K562 (cell line): ENCODE measurements around the gene DNAAF9. TPM values are rescaled to one million over a fixed set of nuclear protein-coding genes. Genes with fewer than 3 reads are reported as not detected.

ENCODE experiments used
- EHMT2 ChIP-seq: fragments of 450-650 bp; IDR thresholded peaks from 2 replicates; pipeline ENCODE4 v1.6.1; 2018; ENCODE audit warnings: antibody characterized with exemption
- FUS ChIP-seq: fragments of 200-400 bp; formaldehyde crosslinking; optimal IDR thresholded peaks from 2 replicates; pipeline ENCODE3; 2017; ENCODE audit warnings: low read depth, low read length
- HDGF ChIP-seq: fragments of 450-650 bp; IDR thresholded peaks from 2 replicates; pipeline ENCODE4 v1.6.1; 2016
- HMGN3 ChIP-seq: IDR thresholded peaks from 2 replicates; pipeline ENCODE4 v1.6.1; 2011; ENCODE audit warnings: borderline replicate concordance, low read depth, mild to moderate bottlenecking, mixed read lengths, low read length; ENCODE audit not compliant: insufficient read length; ENCODE audit errors: extremely low read depth
- LARP7 ChIP-seq: fragments of 450-650 bp; IDR thresholded peaks from 2 replicates; pipeline ENCODE4 v1.6.1; 2016
- MCM7 ChIP-seq, 2 experiments: fragments of 450-650 bp; IDR thresholded peaks; 2 replicates each; pipeline ENCODE4 v1.6.1; 2016 to 2018
- MYNN ChIP-seq, 2 experiments: sonication (generic); formaldehyde crosslinking in 1 of 2; IDR thresholded peaks; 2 replicates each; pipeline versions ENCODE4 v1.5.0 to v1.6.1; 2016 to 2020; ENCODE audit warnings: antibody characterized with exemption in 1 of 2, missing genetic modification reagents in 1 of 2
- TFAM ChIP-seq: fragments of 250-450 bp; sonication (Bioruptor Pico); conservative IDR thresholded peaks from 2 replicates; pipeline ENCODE4 v1.5.0; 2021; ENCODE audit warnings: mild to moderate bottlenecking, moderate library complexity
- ZNF408 ChIP-seq: fragments of 250-450 bp; sonication (Bioruptor Pico); IDR thresholded peaks from 2 replicates; pipeline ENCODE4 v1.4.0; 2020; ENCODE audit warnings: low read depth, mild to moderate bottlenecking, moderate library complexity
- polyA plus RNA-seq, 8 experiments: library from polyadenylated mRNA; depleted of rRNA in 4 of 8; stranded (reverse) in 5 of 8; unstranded in 3 of 8; fragments of >200 nt; fragmentation: Nextera tagmentation in 2 of 8; fragmentation: Illumina TruSeq in 1 of 8; extraction: Ambion mirVana in 2 of 8; extraction: Trizol in 1 of 8; gene quantifications; 2 replicates each; pipeline versions ENCODE4 v1.2.1 to v1.2.3, GENCODE V29; 2011 to 2014; ENCODE audit warnings: inconsistent platforms in 1 of 8, missing spikeins in 1 of 8
- total RNA-seq, 7 experiments: library from RNA; depleted of rRNA in 6 of 7; stranded (reverse); fragments of >200 nt in 6 of 7; fragmentation: Illumina TruSeq in 2 of 7; extraction: Trizol in 2 of 7; gene quantifications; 2 replicates each; pipeline versions ENCODE4 v1.2.1 to v1.2.3, GENCODE V29; 2011 to 2021; ENCODE audit warnings: low replicate concordance in 1 of 7
- TF ChIP-seq, protein P1 (sequence below): sonication (generic); formaldehyde crosslinking; IDR thresholded peaks from 2 replicates; pipeline ENCODE4 v1.8.1; 2023; ENCODE audit warnings: missing genetic modification reagents, mild to moderate bottlenecking, borderline replicate concordance
- TF ChIP-seq, protein P2 (sequence below): fragments of 250-450 bp; sonication (Bioruptor Pico); IDR thresholded peaks from 2 replicates; pipeline ENCODE4 v1.5.0; 2021
- TF ChIP-seq, protein P3 (sequence below): fragments of 250-450 bp; sonication (Bioruptor Pico); IDR thresholded peaks from 2 replicates; pipeline ENCODE4 v1.4.0; 2020; ENCODE audit warnings: mild to moderate bottlenecking

Gene DNAAF9
- total and polyA plus RNA-seq, 9 of the 15 experiments (the other 6 are each of a cell fraction or from before 2014, with no cell fraction given) = 0.42 to 2.9 (median 1.9) TPM

DNA sequence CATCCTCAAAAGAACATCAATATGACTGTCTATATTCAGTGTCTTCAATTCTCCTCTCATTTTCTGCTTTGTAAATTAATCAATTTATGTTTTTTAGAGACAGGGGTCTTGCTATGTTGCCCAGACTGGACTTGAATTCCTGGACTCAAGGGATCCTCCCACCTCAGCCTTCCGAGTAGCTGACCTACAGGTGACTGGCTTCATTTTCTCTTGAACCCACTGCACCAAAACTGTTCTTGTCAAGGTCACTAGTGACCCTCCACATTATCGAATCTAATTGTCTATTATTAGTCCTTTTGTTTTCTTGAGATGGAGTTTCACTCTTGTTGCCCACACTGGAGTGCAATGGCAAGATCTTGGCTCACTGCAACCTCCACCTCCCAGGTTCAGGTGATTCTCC, 3.7 kb downstream of the DNAAF9 start (continued):
- TF ChIP-seq, protein P1, sequence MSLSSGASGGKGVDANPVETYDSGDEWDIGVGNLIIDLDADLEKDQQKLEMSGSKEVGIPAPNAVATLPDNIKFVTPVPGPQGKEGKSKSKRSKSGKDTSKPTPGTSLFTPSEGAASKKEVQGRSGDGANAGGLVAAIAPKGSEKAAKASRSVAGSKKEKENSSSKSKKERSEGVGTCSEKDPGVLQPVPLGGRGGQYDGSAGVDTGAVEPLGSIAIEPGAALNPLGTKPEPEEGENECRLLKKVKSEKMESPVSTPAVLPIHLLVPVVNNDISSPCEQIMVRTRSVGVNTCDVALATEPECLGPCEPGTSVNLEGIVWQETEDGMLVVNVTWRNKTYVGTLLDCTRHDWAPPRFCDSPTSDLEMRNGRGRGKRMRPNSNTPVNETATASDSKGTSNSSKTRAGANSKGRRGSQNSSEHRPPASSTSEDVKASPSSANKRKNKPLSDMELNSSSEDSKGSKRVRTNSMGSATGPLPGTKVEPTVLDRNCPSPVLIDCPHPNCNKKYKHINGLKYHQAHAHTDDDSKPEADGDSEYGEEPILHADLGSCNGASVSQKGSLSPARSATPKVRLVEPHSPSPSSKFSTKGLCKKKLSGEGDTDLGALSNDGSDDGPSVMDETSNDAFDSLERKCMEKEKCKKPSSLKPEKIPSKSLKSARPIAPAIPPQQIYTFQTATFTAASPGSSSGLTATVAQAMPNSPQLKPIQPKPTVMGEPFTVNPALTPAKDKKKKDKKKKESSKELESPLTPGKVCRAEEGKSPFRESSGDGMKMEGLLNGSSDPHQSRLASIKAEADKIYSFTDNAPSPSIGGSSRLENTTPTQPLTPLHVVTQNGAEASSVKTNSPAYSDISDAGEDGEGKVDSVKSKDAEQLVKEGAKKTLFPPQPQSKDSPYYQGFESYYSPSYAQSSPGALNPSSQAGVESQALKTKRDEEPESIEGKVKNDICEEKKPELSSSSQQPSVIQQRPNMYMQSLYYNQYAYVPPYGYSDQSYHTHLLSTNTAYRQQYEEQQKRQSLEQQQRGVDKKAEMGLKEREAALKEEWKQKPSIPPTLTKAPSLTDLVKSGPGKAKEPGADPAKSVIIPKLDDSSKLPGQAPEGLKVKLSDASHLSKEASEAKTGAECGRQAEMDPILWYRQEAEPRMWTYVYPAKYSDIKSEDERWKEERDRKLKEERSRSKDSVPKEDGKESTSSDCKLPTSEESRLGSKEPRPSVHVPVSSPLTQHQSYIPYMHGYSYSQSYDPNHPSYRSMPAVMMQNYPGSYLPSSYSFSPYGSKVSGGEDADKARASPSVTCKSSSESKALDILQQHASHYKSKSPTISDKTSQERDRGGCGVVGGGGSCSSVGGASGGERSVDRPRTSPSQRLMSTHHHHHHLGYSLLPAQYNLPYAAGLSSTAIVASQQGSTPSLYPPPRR (CRISPR knock-in tag) = no peak
- TF ChIP-seq MYNN (IDR thresholded peaks at IDR 0.05) = no peak
- TF ChIP-seq MYNN (CRISPR knock-in tag; IDR thresholded peaks at IDR 0.05) = no peak
- TF ChIP-seq, protein P2, sequence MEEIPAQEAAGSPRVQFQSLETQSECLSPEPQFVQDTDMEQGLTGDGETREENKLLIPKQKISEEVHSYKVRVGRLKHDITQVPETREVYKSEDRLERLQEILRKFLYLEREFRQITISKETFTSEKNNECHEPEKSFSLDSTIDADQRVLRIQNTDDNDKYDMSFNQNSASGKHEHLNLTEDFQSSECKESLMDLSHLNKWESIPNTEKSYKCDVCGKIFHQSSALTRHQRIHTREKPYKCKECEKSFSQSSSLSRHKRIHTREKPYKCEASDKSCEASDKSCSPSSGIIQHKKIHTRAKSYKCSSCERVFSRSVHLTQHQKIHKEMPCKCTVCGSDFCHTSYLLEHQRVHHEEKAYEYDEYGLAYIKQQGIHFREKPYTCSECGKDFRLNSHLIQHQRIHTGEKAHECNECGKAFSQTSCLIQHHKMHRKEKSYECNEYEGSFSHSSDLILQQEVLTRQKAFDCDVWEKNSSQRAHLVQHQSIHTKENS = no peak
- TF ChIP-seq MCM7 (IDR thresholded peaks at IDR 0.05) = no peak
- TF ChIP-seq EHMT2 = no peak
- TF ChIP-seq LARP7 = no peak
- TF ChIP-seq HDGF = no peak
- TF ChIP-seq ZNF408 = no peak
- no peak for TF ChIP-seq TFAM
- TF ChIP-seq HMGN3 = no peak
- TF ChIP-seq FUS = no peak
- TF ChIP-seq, protein P3, sequence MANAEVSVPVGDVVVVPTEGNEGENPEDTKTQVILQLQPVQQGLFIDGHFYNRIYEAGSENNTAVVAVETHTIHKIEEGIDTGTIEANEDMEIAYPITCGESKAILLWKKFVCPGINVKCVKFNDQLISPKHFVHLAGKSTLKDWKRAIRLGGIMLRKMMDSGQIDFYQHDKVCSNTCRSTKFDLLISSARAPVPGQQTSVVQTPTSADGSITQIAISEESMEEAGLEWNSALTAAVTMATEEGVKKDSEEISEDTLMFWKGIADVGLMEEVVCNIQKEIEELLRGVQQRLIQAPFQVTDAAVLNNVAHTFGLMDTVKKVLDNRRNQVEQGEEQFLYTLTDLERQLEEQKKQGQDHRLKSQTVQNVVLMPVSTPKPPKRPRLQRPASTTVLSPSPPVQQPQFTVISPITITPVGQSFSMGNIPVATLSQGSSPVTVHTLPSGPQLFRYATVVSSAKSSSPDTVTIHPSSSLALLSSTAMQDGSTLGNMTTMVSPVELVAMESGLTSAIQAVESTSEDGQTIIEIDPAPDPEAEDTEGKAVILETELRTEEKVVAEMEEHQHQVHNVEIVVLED (CRISPR knock-in tag) = no peak
- TF ChIP-seq, all 486 proteins: peak for 0
